HCT116 (cell line): ENCODE measurements around the gene ARHGAP42.

Experiments used
- EZH2 ChIP-seq: fragments of 200-600 bp; sonication (generic); IDR thresholded peaks from 2 replicates; pipeline ENCODE4 v1.6.1; 2017; ENCODE audit warnings: antibody characterized with exemption, mixed run types
- EZH2phosphoT487 ChIP-seq: fragments of 200-600 bp; IDR thresholded peaks from 2 replicates; pipeline ENCODE4 v1.6.1; 2018; ENCODE audit warnings: antibody characterized with exemption, borderline replicate concordance
- POLR2A ChIP-seq: IDR thresholded peaks from 2 replicates; pipeline ENCODE4 v1.7.0; 2011; ENCODE audit warnings: borderline replicate concordance; ENCODE audit not compliant: insufficient read depth, insufficient read length; ENCODE audit errors: extremely low read depth
- RAD21 ChIP-seq: IDR thresholded peaks from 2 replicates; pipeline ENCODE4 v1.6.1; 2012; ENCODE audit warnings: low read depth, mild to moderate bottlenecking
- YY1 ChIP-seq: IDR thresholded peaks from 2 replicates; pipeline ENCODE4 v1.6.1; 2011; ENCODE audit warnings: low read length, low read depth, moderate library complexity, mild to moderate bottlenecking; ENCODE audit not compliant: insufficient replicate concordance; ENCODE audit errors: extremely low read depth
- ZFX ChIP-seq: fragments of 450-650 bp; IDR thresholded peaks from 2 replicates; pipeline ENCODE4 v1.6.1; 2017
- TF ChIP-seq, protein P1 (sequence below), 3 experiments: fragments of 200-600 bp in 1 of 3; sonication (generic) in 1 of 3; IDR thresholded peaks in 2 of 3; conservative IDR thresholded peaks in 1 of 3; 2 replicates each; pipeline ENCODE4 v1.5.1; 2012 to 2017; ENCODE audit warnings: low read depth in 2 of 3, low read length in 2 of 3, antibody characterized with exemption in 1 of 3, borderline replicate concordance in 1 of 3, control low read depth in 1 of 3, mild to moderate bottlenecking in 1 of 3, mixed read lengths in 1 of 3, mixed run types in 1 of 3, moderate library complexity in 1 of 3; ENCODE audit not compliant: insufficient read depth in 1 of 3
- TF ChIP-seq, protein P2 (sequence below): IDR thresholded peaks from 2 replicates; pipeline ENCODE4 v1.6.1; 2012; ENCODE audit warnings: low read depth

- TF ChIP-seq YY1 (no peak), EZH2phosphoT487 (no peak), ZFX (no peak), RAD21 (no peak), EZH2 (no peak), POLR2A (no peak)
- TF ChIP-seq, protein P1, sequence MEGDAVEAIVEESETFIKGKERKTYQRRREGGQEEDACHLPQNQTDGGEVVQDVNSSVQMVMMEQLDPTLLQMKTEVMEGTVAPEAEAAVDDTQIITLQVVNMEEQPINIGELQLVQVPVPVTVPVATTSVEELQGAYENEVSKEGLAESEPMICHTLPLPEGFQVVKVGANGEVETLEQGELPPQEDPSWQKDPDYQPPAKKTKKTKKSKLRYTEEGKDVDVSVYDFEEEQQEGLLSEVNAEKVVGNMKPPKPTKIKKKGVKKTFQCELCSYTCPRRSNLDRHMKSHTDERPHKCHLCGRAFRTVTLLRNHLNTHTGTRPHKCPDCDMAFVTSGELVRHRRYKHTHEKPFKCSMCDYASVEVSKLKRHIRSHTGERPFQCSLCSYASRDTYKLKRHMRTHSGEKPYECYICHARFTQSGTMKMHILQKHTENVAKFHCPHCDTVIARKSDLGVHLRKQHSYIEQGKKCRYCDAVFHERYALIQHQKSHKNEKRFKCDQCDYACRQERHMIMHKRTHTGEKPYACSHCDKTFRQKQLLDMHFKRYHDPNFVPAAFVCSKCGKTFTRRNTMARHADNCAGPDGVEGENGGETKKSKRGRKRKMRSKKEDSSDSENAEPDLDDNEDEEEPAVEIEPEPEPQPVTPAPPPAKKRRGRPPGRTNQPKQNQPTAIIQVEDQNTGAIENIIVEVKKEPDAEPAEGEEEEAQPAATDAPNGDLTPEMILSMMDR (IDR thresholded peaks at IDR 0.05 in 2 of 3, conservative IDR thresholded peaks at IDR 0.05 in 1 of 3; ENCODE audit: borderline replicate concordance in 1 of 3, insufficient read depth in 1 of 3, low read depth in 2 of 3, low read length in 2 of 3) = no peak
- TF ChIP-seq, protein P2, sequence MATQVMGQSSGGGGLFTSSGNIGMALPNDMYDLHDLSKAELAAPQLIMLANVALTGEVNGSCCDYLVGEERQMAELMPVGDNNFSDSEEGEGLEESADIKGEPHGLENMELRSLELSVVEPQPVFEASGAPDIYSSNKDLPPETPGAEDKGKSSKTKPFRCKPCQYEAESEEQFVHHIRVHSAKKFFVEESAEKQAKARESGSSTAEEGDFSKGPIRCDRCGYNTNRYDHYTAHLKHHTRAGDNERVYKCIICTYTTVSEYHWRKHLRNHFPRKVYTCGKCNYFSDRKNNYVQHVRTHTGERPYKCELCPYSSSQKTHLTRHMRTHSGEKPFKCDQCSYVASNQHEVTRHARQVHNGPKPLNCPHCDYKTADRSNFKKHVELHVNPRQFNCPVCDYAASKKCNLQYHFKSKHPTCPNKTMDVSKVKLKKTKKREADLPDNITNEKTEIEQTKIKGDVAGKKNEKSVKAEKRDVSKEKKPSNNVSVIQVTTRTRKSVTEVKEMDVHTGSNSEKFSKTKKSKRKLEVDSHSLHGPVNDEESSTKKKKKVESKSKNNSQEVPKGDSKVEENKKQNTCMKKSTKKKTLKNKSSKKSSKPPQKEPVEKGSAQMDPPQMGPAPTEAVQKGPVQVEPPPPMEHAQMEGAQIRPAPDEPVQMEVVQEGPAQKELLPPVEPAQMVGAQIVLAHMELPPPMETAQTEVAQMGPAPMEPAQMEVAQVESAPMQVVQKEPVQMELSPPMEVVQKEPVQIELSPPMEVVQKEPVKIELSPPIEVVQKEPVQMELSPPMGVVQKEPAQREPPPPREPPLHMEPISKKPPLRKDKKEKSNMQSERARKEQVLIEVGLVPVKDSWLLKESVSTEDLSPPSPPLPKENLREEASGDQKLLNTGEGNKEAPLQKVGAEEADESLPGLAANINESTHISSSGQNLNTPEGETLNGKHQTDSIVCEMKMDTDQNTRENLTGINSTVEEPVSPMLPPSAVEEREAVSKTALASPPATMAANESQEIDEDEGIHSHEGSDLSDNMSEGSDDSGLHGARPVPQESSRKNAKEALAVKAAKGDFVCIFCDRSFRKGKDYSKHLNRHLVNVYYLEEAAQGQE = no peak
These were observed 98.3 kb downstream of the ARHGAP42 start for GRCh38 chr11:100785148-100785983.
